Activated CD8-positive, alpha-beta memory T cell treated with anti-CD3 and anti-CD28 coated beads, Interleukin-2, amount 50 U/mL, for 1 hour (primary cell): ENCODE measurements around the gene PRPS1.
"Not testable (repeated sequence)": the region's sequence is repeated elsewhere in the genome, so short reads cannot be mapped to it uniquely, and the experiment has no call there.

Experiments
- DNase-seq: peaks from one replicate; pipeline ENCODE4 v3.0.0-alpha.2; 2020; ENCODE audit errors: extremely low read depth

PRPS1 gene

GRCh38 chrX:107630031-107630689 is 1.9 kb downstream of the PRPS1 start:
- DNase-seq, result no peak

DNA sequence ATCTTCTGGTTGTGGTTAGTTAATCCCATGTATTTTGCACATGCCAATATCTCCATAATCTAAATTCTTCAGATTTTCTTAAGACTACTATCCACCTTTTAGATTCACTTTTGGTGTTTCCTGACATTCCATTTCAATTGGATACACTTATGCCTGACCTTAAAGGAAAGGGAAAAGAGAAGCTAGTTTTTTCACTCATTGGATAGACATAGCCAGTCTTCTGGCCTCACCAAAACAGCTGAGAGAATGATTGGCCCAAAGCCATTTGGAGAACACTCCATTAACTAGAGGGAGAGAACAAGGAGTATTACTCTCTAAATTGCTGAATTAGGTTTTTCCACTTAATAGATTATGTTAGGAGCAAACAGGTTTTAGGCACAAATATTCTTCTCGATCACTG is 4.0 kb downstream of the PRPS1 start:
- no peak for DNase-seq

DNA sequence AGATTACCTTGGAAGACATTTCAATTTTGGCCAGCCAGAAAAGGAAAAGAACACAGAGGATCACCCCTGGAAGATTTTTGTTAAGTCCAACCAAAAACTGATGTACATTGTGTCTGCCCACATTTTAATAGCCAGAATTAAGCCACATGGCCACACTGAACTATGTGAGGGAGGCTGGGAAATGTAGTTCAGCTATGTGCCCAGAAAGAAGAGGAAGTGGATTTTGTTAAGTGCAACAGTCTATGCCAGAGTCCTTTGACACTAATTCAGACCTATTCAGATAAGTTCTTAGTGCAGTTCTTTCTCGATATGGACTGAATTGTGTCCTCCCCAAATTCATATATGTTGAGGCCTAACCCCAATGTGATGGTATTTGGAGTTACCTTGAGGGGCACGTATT is 18.4 kb downstream of the PRPS1 start:
- DNase-seq, result no peak

DNA sequence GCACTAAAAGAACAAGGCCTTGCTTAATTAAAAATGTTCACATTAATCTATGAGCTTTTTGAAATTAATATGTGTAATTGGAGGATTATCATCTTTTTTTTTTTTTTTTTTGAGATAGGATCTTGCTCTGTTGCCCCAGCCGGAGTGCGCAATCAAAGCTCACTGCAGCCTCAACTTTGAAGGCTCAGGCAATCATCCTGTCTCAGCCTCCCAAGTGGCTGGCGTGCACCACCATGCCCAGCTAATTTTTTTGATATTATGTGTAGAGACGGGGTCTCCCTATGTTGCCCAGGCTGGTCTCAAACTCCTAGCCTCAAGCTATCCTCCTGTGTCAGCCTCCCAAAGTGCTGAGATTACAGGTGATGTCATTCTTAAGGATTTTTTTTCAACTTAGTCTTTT is 20.0 kb downstream of the PRPS1 start:
- no peak for DNase-seq

- DNase-seq, result no peak
Measured at GRCh38 chrX:107654566-107654871, 26.2 kb downstream of the PRPS1 start.

GRCh38 chrX:107654872-107655761 is 26.8 kb downstream of the PRPS1 start:
- DNase-seq, result peak; percentile 38

DNA sequence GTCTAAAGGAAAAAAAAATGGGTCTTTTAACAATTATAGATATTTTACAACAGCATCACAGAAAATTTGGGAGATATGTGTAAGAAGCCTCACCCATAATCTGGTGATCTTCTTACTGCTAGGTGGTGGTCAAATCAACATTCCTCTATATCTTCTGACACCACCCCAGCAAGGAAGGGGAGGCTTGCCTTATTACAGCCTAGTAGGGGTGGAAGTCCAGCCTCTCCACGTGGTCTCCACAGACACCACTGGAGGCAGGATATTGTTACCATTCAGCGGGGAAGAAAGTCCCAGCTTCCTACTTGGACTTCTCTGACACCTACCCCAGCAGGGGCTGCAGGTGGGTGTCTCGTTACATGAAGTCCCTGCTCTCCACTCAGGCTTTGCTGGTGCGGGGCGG is 28.7 kb downstream of the PRPS1 start:
- no peak for DNase-seq

DNA sequence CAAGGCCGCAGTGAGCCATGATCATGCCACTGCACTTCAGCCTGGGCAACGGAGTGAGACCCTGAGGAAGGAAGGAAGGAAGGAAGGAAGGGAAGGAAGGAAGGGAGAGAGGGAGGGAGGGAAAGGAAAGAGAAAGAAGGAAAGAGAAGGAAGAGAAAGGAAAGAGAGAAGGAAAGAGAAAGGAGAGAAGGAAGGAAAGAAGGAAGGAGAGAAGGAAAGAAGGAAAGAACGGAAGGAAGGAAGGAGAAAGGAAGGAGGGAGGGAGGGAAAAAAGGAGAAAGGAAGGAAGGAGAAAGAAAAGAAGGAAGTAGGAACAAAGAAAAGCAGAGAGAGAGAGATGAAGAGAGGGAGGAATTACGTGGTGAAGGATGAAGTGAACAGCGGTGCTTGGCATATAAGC is 30.4 kb downstream of the PRPS1 start:
- no peak for DNase-seq

- no peak for DNase-seq
Measured at GRCh38 chrX:107659286-107659685, 31.0 kb downstream of the PRPS1 start.

DNA sequence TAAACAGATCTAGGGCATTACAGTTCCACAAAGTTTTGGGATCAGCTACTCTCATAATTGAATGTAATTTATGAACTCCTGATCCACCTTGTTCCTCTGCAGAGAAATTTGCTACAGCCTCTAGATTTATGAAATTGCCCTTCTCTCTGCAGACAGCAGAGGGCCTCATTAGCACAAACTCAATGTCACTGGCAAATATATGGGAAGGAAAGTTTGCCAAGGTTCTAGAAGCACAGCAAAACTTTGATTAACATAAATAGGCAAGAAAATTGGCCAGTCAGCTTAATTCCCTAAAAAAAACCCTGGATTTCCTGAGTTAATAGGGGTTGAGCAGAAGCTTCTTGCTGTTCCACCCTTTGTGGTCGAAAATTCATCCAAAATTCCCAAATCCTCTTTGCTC is 31.5 kb downstream of the PRPS1 start:
- no peak for DNase-seq

- DNase-seq, result no peak
Measured at GRCh38 chrX:107662145-107662544, 33.8 kb downstream of the PRPS1 start.

GRCh38 chrX:107662824-107663223 is 34.5 kb downstream of the PRPS1 start:
- no peak for DNase-seq

GRCh38 chrX:107666931-107667330 is 38.6 kb downstream of the PRPS1 start:
- no peak for DNase-seq

DNA sequence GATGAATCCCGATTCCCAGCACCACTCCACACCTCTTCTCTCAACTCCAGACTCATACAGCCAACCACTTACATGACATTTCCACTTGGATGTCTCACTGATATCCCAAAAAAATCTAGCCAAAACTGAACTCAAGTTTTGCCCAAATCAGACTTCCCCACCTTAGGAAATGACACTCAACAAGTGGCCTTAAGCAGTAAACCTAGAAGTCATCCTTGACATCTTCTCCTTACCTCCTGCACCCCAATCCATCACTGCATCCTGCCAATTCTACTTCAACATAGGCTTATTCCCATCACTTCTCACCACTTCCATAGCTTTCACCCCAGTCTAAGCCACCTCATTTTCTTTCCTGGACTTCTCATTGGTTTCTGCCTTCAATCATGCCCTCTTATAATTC is 39.1 kb downstream of the PRPS1 start:
- no peak for DNase-seq

- not testable (repeated sequence) for DNase-seq
Measured at GRCh38 chrX:107668710-107669109, 40.4 kb downstream of the PRPS1 start.

GRCh38 chrX:107669261-107669660 is 41.0 kb downstream of the PRPS1 start:
- no peak for DNase-seq

DNA sequence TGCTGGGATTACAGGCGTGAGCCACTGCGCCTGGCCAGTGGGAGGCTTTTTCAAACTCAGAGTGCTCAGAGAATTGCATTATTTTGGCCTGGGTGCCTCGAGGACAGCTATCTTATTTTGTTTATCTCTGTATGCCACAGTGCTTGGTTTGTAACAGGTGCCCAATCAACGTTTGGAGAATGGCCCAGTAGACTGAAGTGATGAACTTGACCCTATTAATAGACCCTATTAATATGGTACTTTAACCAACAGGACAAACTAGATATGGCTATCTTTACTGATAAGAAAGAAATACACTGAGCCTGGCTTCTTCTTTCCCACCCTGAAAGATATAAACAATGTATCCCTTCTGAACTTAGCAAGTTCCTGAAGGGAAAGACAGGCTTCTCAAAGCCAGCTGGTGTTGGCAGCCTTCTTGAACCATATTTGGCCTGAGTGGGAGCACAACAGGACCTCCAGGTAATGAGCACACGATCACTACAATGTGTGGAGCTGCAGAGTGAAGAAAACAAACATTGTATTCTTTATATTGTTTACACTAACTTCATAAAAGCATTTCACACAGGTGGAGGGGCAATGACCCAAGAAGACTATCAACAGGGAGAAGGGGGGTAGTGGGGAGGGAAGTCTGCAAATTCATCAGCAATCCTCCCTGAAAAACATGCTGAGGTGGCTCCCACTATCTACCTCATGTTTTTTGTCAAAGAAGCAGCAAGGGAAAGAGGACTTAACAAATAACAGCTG is 41.7 kb downstream of the PRPS1 start:
- no peak for DNase-seq

DNA sequence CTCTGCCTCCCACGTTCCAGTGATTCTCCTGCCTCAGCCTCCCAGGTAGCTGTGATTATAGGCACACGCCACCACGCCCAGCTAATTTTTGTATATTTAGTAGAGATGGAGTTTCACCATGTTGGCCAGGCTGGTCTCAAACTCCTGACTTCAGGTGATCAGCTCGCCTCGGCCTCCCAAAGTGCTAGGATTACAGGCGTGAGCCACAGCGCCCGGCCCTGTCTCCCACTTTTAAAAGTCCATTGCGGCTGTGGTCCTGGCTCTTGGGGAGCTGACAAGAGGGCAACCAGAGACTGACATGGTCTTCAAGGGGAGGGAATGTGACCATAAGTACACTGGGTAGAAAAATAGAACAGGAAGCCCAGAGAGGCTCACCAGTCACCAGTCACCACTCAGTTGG is 42.9 kb downstream of the PRPS1 start:
- not testable (repeated sequence) for DNase-seq

DNA sequence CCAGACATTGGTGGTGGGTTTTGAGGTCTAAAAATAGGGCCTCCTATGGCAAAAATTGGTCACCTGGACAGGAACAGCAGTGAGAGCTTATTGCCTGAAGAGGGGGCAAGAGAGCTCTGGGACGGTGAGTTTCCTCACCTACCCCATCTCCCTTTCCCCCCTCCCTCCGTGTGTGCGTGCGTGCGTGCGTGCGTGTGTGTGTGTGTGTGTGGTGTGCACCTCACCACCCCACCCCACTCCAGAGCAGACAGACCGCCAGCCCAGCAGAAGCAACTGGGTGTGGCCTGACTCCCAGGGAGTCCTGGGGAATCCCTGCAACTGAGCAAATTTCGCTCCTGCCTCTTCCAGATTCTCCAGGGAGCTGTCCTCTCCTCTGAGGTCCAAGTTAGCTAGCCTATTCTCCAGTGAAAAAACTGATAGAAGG is 44.7 kb downstream of the PRPS1 start:
- peak; percentile 81 for DNase-seq

DNA sequence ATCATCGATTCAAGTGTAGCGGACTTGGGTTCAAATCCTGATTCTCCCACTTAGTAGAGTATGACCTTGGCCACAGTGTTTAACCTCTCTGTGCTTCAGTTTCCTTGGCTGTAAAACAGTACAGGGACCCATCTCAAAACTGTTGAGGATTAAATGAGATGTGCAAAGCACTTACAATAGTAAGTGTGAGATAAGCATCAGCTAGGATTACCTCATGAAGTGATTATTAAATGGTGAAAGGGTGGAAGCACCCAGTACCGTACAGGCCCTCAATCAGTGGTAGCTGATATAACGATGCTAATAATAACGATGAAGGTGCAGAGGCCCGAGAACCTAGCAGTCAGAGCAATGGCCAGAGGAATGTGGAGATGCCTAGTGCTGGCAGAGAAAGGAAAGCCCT is 45.1 kb downstream of the PRPS1 start:
- no peak for DNase-seq

DNA sequence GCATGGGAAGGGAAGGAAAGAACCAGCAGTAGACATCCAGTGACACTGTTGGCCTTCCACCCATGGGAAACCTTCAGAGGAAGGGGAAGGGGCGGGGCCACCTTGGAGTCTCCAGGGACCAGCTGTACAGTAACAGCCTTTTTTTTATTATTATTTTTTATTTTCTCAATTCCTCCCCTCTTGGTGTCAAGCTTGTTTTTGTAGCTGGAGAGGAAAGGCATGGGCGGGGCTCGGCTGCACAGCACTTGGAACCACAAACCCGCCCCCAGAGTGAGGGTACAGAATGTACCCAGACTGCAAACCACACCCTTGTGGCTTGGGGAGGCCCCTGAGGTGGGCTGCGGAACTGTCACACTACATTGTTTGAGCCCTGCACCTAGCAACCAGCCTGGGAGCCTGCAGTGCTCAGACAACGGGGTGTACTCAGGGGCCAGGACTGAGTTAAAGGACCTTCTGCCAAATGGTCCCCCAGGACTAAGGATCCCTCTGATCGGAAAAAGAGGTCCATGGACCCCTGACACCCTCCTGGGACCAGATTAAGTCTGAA is 45.7 kb downstream of the PRPS1 start:
- peak; percentile 95 for DNase-seq
